ENCODE results near the gene ADM2.

DNA sequence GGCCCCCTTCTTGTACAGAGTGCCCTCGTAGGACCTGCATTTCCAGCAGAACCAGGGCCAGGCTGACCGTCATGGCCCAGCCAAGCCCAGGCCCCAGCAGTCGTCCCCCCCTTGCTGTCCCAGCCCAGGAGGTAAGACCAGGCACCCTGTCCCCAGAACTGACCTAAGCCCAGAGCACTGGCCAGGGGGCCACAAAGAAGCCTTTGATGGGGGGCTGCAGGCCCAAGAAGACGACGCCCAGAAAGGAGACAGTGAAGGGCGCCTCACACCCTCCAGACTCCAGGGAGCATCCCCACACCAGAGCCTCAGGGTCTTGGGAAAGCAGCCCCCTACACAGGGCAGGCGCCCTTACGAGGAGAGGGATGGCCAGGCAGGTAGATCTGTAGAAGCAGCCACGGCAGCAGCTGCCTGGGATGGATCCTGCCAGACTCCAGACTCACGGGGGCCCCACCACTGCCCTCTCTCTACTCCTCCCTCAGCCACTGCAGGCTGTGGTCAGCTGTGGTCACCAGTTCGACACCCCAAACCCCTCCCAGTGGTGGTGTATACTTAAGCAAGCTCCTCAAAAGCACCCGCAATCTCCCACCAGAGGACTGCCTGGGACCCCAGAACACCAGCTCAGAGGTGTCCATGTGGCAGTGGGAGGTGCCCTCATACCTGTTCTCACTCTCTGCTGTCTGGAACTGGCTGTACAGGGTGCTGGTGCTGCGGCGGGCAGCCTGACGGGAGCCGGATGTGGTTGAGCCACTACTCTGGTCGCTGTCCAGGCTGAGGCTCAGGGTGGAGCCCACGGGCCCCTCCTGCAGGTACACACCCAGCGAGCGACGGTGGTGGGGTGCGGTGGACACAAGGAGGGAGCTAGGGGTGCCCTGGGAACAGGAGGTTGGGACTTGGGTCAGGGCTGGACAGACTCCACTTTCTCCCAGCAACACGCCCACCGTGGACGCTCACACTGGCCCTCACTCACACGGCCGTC, 33.5 kb upstream of the ADM2 start:
- TF ChIP-seq, protein P1, sequence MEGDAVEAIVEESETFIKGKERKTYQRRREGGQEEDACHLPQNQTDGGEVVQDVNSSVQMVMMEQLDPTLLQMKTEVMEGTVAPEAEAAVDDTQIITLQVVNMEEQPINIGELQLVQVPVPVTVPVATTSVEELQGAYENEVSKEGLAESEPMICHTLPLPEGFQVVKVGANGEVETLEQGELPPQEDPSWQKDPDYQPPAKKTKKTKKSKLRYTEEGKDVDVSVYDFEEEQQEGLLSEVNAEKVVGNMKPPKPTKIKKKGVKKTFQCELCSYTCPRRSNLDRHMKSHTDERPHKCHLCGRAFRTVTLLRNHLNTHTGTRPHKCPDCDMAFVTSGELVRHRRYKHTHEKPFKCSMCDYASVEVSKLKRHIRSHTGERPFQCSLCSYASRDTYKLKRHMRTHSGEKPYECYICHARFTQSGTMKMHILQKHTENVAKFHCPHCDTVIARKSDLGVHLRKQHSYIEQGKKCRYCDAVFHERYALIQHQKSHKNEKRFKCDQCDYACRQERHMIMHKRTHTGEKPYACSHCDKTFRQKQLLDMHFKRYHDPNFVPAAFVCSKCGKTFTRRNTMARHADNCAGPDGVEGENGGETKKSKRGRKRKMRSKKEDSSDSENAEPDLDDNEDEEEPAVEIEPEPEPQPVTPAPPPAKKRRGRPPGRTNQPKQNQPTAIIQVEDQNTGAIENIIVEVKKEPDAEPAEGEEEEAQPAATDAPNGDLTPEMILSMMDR (CRISPR knock-in tag; IDR thresholded peaks at IDR 0.05), result no peak
- no peak for TF ChIP-seq POLR2AphosphoS5 (IDR thresholded peaks at IDR 0.05; ENCODE audit: low read depth, low read length)
- TF ChIP-seq ZEB1 (IDR thresholded peaks at IDR 0.05; ENCODE audit: insufficient replicate concordance, low read depth), result no peak
- TF ChIP-seq ZNF746 (CRISPR knock-in tag; IDR thresholded peaks at IDR 0.05), result no peak
- no peak for TF ChIP-seq RAD21 (CRISPR knock-in tag; IDR thresholded peaks at IDR 0.05)
- no peak for TF ChIP-seq YY1 (IDR thresholded peaks at IDR 0.05; ENCODE audit: insufficient read depth, insufficient replicate concordance, low read depth, low read length)
- no peak for TF ChIP-seq SP1 (IDR thresholded peaks at IDR 0.05)
- no peak for TF ChIP-seq SP1 (CRISPR knock-in tag; IDR thresholded peaks at IDR 0.05)
- no peak for TF ChIP-seq SOX6 (IDR thresholded peaks at IDR 0.05)
- no peak for TF ChIP-seq SOX6 (CRISPR knock-in tag; IDR thresholded peaks at IDR 0.05)
- no peak for TF ChIP-seq KDM5B (CRISPR knock-in tag; IDR thresholded peaks at IDR 0.05; ENCODE audit: borderline replicate concordance)

Data from HepG2 (cell line).